Measurements from ENCODE around the gene AJM1.
"Not testable (repeated sequence)": the region's sequence is repeated elsewhere in the genome, so short reads cannot be mapped to it uniquely, and the experiment has no call there.

The AJM1 gene

GRCh38 chr9:136881691-136882108 is 39.4 kb downstream of the AJM1 start:
- Mint-ChIP-seq H3K27ac (peak overlapping the region; percentile 90), H3K9me3 (no peaks in the 10 kb centered on the region), H3K4me1 (ENCODE audit: low read depth) (peaks cover 47% of the 10 kb centered on the region), H3K27me3 (no peaks in the 10 kb centered on the region), H3K36me3 (ENCODE audit: low read depth) (no peaks in the 10 kb centered on the region), H3K4me3 (peak overlapping the region; percentile 77)

- H3K27me3 Mint-ChIP-seq, result no peaks in the 10 kb centered on the region
- H3K4me1 Mint-ChIP-seq (ENCODE audit: low read depth), result peaks cover 51% of the 10 kb centered on the region
- H3K9me3 Mint-ChIP-seq, result no peaks in the 10 kb centered on the region
- H3K27ac Mint-ChIP-seq, result peak overlapping the region; percentile 90
- H3K4me3 Mint-ChIP-seq, result peak overlapping the region; percentile 77
- H3K36me3 Mint-ChIP-seq (ENCODE audit: low read depth), result no peaks in the 10 kb centered on the region
These were observed 40.0 kb downstream of the AJM1 start for GRCh38 chr9:136882109-136882946.

- Mint-ChIP-seq H3K4me1 (ENCODE audit: low read depth) (peaks cover 57% of the 10 kb centered on the region), H3K27ac (peak overlapping the region; percentile 90), H3K4me3 (peak overlapping the region; percentile 77)
- H3K36me3 Mint-ChIP-seq (ENCODE audit: low read depth); H3K27me3 Mint-ChIP-seq; H3K9me3 Mint-ChIP-seq: not testable (repeated sequence)
These were observed 40.6 kb downstream of the AJM1 start for GRCh38 chr9:136882947-136883283.

GRCh38 chr9:136883670-136884069 is 41.4 kb downstream of the AJM1 start:
- H3K27me3 Mint-ChIP-seq; H3K36me3 Mint-ChIP-seq (ENCODE audit: low read depth); H3K9me3 Mint-ChIP-seq: not testable (repeated sequence)
- Mint-ChIP-seq H3K4me1 (ENCODE audit: low read depth) (peaks cover 63% of the 10 kb centered on the region), H3K27ac (peak overlapping the region; percentile 90), H3K4me3 (peak overlapping the region; percentile 77)

GRCh38 chr9:136885950-136886578 is 43.8 kb downstream of the AJM1 start, which contains the start of gene TRAF2:
Gene TRAF2 (plus strand): TSS chr9:136886516. CDS start chr9:136898741, 12,225 bp downstream.
- no peaks in the 10 kb centered on the region for H3K9me3 Mint-ChIP-seq
- peaks cover 4% of the 10 kb centered on the region for H3K36me3 Mint-ChIP-seq (ENCODE audit: low read depth)
- peaks cover 56% of the 10 kb centered on the region for H3K4me1 Mint-ChIP-seq (ENCODE audit: low read depth)
- H3K27ac Mint-ChIP-seq, result peak within 1 kb of the TSS; percentile 96
- H3K27me3 Mint-ChIP-seq, result no peaks in the 10 kb centered on the region
- peak within 1 kb of the TSS; percentile 98 for H3K4me3 Mint-ChIP-seq

- Mint-ChIP-seq H3K27ac (peak overlapping the region; percentile 96), H3K9me3 (no peaks in the 10 kb centered on the region), H3K4me3 (peak overlapping the region; percentile 98), H3K36me3 (ENCODE audit: low read depth) (peaks cover 4% of the 10 kb centered on the region), H3K27me3 (no peaks in the 10 kb centered on the region), H3K4me1 (ENCODE audit: low read depth) (peaks cover 47% of the 10 kb centered on the region)
These were observed 44.6 kb downstream of the AJM1 start for GRCh38 chr9:136886610-136887597.

GRCh38 chr9:136888454-136888853 is 46.2 kb downstream of the AJM1 start:
- H3K4me1 Mint-ChIP-seq (ENCODE audit: low read depth), result peaks cover 33% of the 10 kb centered on the region
- peak overlapping the region; percentile 98 for H3K4me3 Mint-ChIP-seq
- no peaks in the 10 kb centered on the region for H3K9me3 Mint-ChIP-seq
- H3K36me3 Mint-ChIP-seq (ENCODE audit: low read depth), result peaks cover 4% of the 10 kb centered on the region
- no peak overlapping the region for H3K27ac Mint-ChIP-seq
- no peaks in the 10 kb centered on the region for H3K27me3 Mint-ChIP-seq

- Mint-ChIP-seq H3K4me1 (ENCODE audit: low read depth) (peaks cover 32% of the 10 kb centered on the region), H3K9me3 (no peaks in the 10 kb centered on the region), H3K27ac (no peak overlapping the region), H3K27me3 (no peaks in the 10 kb centered on the region), H3K36me3 (ENCODE audit: low read depth) (peaks cover 12% of the 10 kb centered on the region), H3K4me3 (no peak overlapping the region)
These were observed 47.6 kb downstream of the AJM1 start for GRCh38 chr9:136889858-136890257.

- H3K27me3 Mint-ChIP-seq, result no peaks in the 10 kb centered on the region
- H3K36me3 Mint-ChIP-seq (ENCODE audit: low read depth), result peaks cover 12% of the 10 kb centered on the region
- H3K27ac Mint-ChIP-seq, result no peak overlapping the region
- no peak overlapping the region for H3K4me3 Mint-ChIP-seq
- peaks cover 24% of the 10 kb centered on the region for H3K4me1 Mint-ChIP-seq (ENCODE audit: low read depth)
- no peaks in the 10 kb centered on the region for H3K9me3 Mint-ChIP-seq
These were observed 48.4 kb downstream of the AJM1 start for GRCh38 chr9:136890661-136891060.

Data from stimulated activated naive CD8-positive, alpha-beta T cell treated with anti-CD3 and anti-CD28 coated beads, Interleukin-15, Interleukin-2, amounts not matched to agents 100 ng/mL and 50 ng/mL, for 24 hours (primary cell).